Sigmoid colon (tissue), 4 donors: Measurements from ENCODE around the gene NTPCR.

Experiments used
- EP300 ChIP-seq, 4 donors: sonication (generic); formaldehyde crosslinking; IDR thresholded peaks; one replicate each; pipeline ENCODE4 v1.6.1; 2017; ENCODE audit warnings: antibody characterized with exemption in 4 of 4
- POLR2A ChIP-seq, 2 donors: fragments of 450-650 bp; IDR thresholded peaks; one replicate each; pipeline ENCODE4 v1.6.1; 2016; ENCODE audit warnings: antibody characterized with exemption in 2 of 2, mild to moderate bottlenecking in 2 of 2, moderate library complexity in 2 of 2
- TF ChIP-seq, protein P1 (sequence below), 4 experiments: fragments of 450-650 bp in 3 of 4; fragments of 200-600 bp in 1 of 4; IDR thresholded peaks; one replicate each; pipeline ENCODE4 v1.5.1; 2016 to 2019; ENCODE audit warnings: antibody characterized with exemption in 4 of 4, mild to moderate bottlenecking in 3 of 4, moderate library complexity in 2 of 4

DNA sequence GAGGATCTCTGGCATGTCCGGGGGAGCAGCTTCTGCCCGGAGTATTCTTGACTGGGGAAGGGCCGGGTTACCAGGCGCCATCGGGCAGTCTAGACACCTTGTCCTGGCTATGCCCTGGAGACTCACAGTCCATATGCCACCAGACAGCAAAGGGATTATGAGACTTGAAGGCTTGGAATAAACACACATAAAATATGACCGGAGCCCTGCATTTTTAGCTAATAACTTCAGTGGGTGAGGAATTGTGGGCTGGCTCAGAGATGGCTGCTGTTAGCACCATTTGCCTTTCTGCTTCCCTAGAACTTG, 15.5 kb downstream of the NTPCR start:
- TF ChIP-seq, protein P1, sequence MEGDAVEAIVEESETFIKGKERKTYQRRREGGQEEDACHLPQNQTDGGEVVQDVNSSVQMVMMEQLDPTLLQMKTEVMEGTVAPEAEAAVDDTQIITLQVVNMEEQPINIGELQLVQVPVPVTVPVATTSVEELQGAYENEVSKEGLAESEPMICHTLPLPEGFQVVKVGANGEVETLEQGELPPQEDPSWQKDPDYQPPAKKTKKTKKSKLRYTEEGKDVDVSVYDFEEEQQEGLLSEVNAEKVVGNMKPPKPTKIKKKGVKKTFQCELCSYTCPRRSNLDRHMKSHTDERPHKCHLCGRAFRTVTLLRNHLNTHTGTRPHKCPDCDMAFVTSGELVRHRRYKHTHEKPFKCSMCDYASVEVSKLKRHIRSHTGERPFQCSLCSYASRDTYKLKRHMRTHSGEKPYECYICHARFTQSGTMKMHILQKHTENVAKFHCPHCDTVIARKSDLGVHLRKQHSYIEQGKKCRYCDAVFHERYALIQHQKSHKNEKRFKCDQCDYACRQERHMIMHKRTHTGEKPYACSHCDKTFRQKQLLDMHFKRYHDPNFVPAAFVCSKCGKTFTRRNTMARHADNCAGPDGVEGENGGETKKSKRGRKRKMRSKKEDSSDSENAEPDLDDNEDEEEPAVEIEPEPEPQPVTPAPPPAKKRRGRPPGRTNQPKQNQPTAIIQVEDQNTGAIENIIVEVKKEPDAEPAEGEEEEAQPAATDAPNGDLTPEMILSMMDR (IDR thresholded peaks at IDR 0.05) = no peak
- TF ChIP-seq POLR2A (IDR thresholded peaks at IDR 0.05) = no peak
- no peak for TF ChIP-seq EP300 (IDR thresholded peaks at IDR 0.05)
